Activated CD4-positive, CD25-positive, alpha-beta regulatory T cell (primary cell): Measurements from ENCODE around the gene OBP2B.
"Not testable (repeated sequence)": the region's sequence is repeated elsewhere in the genome, so short reads cannot be mapped to it uniquely, and the experiment has no call there.

Experiments used
- DNase-seq, 4 experiments: peaks; one replicate each; lab custom pipeline; 2025; lab: John Stamatoyannopoulos, UW

The OBP2B gene

DNA sequence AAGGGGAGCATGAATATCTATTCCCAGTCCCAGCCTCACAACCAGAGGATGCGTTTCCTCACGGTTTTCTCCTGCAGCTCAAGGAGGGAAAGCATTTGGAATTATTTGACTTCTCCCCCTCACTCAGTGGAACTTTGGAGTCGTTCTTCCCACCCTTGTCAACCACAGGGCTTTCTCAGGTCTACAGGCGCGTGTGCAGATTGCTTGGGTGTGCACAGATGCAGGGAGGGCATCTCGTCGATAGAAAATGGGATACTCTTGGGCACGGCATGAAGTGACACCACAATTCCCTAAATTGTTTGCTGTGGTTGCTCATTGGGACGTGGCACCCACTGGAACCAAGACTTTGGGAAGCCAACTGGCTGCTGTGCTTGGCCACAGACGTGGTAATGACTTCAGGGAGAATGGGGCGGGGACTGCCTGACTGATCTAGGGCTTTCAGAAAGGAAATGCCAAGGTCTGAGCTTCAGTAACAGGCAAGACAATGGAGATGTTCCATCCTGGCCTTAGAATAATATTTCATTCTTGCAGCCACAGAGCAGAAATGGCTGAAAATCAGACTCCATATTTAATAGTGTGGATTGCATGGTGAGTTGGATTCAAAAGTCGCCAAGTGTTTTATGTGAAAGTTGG lies 12.2 kb upstream of the OBP2B start:
- DNase-seq = no peak

DNA sequence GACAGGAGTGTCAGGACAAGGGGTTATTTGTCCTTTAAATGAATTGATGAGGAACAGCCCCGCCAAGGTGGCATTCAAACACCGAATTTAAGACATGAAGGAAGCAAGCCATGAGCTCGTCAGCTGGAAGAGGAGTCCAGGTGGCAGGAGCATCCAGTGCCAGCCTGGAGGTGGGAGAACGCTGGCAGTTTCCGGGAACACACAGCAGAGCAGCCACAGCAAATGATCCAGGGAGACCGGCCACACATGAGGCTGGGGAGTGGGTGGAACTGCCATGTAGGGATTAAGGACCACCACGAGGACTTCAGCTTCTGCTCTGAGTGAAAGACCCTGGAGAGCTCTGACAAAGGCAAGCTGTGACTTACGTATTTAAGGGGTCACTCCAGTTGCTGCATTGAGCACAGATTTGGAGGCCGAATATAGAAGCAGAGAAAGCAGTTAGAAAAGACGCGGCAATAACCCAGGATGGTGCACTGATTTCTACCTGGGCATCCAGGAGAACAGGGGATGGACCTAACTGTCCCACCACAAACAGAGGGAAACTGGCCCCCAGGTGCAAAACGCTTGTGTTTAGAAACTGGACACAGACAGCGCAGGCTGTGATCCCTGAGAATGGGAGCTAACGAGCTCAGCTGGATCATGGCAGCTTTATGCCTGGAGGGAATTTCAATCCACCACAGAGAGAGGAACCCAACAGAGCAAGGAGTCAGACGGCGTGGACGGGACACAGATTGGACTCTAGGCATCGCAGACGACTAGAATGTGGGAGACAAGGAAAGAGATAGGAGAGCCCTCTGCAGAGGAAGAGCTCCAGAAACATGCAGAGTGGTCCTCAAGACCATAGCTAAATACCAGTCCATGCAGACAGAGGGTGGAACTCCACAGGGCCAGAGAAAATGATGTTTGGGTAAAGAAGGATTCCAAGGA lies 9.3 kb upstream of the OBP2B start:
- DNase-seq = not testable (repeated sequence)

DNA sequence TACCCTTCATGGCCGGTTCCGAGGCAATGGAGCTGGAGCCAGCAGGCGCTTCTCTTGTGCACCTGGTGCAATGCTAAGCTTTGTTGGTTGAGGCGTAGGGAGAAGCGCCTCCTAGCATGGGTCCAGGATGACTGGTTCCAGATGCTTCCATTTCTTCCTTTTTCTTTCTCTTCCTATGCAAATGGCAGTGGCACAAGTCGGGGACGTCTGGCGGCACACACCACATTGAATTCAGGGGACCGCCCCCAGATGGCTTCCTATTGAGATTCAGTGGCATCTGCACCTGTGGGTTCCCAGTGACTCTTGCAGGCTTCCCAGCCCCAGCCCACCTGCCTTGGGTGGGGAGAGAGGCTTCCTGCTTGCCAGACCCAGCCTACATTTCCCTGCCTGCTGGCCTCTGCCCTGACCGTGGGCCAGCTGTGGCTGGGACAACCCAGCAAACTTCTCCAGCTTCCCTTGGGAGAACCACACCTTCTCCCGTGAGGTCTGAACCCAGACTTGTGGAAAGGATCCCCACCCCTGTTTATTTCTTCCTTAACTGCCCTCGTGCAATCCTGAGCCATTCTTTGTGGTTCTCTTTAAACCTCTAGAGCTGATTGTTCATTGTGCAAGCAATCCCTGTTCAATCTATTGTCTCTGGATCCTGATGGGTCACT lies 8.4 kb upstream of the OBP2B start:
- DNase-seq = not testable (repeated sequence)

DNA sequence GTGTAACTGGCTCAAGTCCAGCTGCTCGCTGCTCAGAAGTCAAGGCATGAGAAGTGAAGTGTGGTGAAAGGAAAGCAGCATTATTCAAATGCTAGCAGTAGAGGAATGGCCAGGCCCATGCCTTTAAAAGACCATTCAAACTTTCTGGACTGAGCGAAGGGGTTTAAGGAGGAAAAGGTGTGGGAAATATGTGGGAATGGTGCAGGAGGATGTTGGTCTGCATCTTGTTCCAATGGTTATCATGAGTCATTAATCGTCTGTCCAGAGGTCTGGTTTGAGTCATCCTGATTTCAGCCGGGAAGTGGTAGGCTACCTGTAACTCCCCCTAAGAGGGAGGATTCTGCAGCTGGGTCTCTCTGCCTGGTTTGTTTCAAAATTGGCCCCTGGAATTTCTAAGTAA lies 5.2 kb upstream of the OBP2B start:
- not testable (repeated sequence) for DNase-seq

DNA sequence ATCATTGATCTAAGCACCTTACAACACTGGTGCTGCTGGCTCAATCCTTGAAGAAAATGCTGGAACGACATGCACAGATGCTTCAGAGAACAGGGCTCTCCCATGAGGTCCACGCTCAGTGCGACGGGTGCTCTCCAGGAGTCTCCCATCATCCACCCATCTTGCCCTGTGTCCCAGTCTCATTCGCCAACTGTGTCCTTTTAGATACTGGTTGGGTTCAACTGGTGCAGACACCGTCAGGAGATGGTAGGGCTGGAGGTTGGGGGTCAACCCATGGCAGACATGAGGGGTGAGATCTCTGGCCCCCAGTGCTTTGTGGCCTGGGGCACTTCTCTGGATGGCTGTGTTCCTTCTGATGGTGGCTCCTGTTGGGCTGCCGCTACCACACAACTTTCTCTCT lies 1.6 kb upstream of the OBP2B start:
- no peak for DNase-seq

DNA sequence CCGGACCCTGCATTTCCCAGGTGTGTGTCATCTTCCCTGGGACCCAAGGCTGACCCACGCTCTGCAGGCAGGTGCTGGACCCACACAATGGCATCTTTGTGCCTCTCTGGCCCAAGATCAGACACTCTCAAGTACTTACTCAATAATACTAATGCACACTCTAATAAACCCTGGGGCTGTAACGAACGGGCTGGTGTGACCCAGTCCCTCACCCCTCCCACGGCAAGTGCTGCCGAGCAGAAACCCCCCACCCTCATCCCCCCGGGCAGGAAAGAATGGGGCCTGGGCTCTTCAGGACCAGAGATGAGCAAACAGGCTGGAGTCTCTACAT lies 1.1 kb upstream of the OBP2B start:
- DNase-seq = no peak

DNA sequence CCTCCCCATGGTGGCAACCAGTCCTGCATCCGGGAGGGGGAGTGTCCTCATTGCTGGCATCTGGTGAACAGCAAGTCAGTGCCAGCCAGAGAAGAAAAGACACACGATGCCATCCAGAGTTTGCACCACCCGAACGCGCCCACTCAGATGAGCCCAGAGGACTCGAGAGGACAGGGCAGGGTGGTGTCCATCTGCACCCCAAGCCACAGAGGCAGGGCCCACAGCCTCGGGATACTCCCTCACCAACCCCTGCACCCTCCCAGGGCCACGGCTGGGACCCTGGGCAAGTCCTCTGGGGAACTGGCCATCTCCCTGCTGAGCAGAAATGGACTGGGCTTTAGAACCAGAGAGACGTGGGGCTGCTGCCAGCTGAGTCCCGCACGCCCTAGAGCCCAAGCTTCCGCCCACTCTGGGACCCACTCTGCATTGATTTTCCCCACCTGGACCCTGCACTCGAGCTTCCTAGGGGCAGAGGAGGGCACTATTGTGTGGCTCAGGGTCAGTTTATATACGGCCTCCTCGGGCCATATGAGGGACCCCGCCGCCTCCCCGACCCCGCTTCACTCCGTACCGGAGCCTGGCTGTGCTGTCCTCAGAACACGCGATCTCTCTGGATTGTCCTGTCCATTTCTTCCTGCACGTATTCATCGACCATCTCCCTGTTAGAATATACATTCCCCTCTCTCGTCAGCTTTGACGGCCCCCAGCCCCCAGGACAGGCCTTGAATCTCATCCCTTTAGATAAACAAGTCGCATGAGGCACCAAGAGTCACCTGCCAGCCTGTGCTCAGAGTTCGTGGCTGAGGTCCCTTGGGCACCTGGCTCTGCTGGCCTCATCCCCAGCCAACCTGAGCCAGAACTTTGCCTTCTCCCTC lies 514 bp upstream of the OBP2B start:
- DNase-seq = not testable (repeated sequence)

DNA sequence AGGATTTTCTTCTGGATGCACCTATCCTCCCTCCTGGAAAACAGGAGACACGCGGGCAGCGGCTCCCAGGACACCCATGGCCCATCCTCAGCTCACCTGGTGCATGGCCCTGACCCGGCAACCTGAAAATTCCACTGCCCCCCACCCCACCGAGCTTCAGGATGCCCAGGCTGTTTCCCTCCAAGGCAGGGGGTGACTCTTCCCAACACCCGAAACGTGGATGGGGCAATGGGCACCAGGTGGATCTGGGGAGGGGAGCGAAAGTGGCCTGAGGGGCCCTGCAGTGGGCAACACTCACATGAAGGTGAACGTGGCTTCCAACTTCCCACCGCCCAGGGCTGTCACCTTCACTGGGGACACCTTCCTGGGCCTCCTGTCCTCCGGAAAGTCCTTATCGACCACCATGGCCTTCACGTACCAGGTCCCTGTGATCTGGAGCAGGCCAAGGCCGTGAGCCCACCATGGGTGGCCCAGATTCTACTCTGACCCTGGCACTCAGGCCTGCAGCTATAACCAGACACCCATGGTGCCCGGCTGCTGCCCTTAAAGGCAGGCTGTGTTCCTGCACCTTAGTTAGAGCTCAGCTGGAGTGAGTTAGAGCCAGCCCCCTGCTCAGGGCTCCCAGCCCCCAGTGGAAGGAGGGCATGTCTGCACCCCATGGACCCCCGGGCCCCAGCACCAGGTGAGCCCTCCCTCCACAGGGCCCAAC lies 725 bp downstream of the OBP2B start:
- DNase-seq = not testable (repeated sequence)

DNA sequence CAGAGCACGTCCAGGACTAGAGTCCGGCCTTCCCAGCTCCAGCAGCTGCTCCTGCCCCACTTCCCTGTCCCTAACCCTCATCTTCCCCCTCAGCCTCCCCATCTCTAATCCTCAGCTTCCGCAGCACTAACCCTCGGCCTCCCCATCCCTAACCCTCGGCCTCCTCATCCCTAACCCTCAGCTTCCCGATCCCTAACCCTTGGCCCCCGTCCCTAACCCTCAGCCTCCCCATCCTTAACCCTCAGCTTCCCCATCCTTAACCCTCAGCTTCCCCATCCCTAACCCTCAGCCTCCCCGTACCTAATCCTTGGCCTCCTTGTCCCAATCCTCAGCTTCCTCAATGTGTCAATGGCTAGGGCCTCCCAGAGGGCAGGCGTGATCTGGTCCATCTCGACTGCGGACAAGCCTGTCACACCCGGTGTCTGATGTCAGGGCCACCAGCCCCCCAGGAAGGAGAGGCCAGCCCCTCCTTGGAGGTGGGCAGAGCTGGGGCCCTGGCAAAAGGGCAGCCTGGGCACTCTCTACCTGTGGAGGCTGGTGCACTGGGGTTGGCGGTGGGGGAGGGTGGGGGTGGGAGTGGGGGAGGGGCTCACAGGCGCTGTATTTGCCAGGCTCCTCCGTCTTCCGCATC lies 1.4 kb downstream of the OBP2B start:
- DNase-seq = no peak

DNA sequence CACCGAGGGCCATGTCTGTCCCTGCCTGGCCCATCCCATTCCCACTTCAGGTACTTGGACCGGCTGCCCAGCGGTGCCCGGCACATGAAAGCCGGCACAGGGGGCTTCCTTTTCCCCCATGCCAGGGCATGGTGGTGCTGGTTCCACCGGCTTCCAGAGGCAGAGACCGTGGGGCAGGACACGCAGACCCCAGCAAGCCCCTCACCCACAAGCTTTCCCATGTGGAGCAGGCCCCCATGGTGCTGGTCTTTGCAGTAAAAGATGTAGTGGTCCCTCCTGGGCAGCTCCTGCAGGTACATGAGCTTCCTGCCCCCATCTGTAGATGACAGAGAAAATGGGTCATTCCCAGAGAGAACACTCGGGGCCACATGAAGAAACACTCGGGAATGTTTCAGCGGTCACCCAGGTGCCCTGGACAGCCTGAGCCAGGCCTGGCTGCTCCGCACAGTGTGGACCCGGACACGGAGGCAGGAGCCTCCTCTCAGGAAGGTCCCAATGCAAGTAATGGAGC lies 2.0 kb downstream of the OBP2B start:
- DNase-seq = no peak

DNA sequence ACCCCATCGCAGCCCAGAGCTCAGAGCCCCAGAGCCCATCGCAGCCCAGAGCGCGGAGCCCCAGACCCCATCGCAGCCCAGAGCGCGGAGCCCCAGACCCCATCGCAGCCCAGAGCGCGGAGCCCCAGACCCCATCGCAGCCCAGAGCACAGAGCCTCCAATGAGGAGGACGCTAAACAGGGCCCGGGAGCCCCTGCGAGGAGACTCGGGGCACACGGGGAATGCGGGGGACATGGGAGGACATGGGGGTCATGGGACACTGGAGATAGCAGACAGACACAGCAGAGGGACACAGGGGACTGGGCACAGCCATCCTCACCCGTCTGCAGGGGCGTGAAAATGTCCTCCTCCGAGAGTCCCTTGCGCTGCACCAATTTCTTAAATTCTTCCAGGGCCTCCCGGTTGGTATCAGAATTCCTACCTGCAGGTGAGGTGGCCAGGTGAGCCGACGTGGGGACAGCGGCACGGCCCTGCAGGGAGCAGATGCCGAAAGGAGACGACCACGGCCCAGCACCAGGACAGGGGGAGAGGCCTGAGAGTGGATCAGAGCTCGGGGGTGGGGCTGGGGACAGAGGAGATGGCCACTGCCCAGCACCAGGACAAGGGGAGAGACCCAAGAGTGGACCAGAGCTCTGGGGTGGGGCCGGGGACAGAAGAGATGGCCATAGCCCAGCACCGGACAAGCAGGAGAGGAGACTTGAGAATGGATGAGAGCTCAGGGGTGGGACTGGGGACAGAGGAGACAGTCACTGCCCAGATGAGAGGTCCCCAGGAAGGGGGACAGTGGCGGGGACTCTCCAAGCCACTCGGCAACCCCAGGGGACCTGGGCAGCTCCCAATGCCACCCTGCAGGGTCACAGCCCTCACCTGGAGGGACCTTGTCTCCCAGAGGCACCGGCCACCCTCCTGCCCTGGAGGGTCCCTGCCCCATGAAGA lies 2.8 kb downstream of the OBP2B start:
- no peak for DNase-seq

DNA sequence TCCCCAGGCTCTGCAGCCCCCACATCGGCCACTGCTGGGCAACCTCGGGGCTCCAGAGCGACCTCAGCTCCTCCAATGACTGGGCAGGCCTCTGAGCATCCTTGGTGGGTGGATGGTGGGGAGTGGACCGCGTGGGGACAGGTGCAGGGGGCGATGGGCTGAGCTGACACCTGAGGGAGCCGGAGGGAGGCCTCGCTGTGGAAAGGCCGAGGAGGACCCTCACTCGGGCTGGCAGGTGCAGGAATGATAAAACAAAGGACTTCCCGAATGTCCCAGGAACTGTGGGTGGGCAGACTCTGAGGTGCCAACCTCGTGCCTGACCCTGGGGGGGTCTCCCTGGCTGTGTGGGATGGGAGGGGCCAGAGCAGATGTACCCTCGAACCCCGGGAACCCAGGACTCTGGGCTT lies 3.6 kb downstream of the OBP2B start:
- not testable (repeated sequence) for DNase-seq

DNA sequence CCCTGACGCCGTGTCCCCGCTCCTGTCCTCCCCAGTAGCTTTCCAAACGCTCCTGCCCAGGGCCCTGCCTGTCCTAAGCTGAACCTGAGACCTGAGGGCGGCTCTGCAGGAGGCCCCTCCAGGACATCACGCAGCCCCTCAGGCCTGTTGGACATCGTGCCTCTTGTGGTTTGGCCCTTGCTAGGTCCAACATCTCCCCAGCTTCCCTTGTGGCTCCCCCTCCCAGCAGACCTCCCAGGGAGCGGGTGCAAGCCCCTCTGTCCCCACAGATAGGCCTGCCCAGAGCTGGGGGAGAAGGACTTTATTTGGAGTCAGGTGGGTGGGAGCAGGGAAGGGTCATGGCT lies 4.1 kb downstream of the OBP2B start:
- no peak for DNase-seq

DNA sequence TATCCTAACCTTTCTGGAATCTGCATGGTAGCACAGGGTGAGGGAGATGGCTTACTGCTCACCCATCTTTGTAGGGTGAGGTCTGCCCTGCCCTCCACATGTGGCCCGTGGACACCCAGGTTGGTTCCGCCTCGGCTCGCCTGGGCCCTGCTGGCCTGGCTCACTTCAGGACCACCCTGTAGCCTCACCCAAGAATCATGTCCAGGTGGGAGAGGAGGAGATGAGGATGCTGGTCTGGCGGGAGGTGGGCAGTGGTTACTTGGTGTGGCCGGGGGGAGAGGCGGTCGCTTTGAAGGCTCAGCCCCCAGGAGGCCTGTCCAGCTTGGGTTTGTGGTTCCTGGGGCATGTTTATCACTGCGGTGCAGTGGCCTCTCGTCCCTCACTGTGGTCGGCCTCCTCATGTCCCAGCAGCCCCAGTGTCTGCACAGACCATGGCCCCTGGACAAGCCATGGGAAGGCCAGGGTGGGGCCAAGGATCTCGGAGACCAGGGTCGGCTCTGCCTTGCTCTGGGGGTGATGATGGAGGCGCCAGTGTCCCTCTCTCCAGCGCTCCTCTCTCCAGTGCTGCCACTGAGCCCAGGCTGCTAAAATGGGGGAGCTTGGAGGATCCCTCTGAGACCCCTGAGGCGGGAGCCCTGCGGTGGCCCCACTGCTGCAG lies 4.6 kb downstream of the OBP2B start:
- DNase-seq = no peak

DNA sequence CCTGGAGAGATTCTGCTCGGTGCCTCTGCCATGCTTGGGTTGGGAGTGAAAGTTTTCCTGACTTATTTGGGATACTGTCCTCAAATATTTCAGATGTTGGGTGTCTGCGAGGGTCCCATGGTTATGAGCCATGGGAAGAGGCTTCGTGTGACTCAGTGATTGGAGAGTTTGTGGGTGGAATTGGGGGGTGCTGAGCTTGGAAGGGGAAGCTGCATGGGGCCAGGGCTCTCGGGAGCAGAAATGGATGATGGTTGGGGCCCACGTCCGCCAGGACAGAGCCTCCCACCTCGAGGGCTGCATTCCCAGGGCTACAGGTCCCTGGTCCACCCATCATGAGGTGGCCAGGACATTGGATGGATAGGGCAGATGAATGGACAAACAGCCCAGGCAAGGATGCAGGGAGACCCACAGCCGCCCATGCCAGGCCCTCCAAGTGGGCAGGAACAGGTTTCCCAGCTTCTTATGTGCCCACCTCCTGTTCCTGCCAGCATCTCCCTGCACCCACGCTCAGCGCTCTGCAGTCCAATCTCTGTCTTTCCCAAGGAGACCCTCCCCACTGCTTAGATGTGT lies 5.5 kb downstream of the OBP2B start:
- no peak for DNase-seq

DNA sequence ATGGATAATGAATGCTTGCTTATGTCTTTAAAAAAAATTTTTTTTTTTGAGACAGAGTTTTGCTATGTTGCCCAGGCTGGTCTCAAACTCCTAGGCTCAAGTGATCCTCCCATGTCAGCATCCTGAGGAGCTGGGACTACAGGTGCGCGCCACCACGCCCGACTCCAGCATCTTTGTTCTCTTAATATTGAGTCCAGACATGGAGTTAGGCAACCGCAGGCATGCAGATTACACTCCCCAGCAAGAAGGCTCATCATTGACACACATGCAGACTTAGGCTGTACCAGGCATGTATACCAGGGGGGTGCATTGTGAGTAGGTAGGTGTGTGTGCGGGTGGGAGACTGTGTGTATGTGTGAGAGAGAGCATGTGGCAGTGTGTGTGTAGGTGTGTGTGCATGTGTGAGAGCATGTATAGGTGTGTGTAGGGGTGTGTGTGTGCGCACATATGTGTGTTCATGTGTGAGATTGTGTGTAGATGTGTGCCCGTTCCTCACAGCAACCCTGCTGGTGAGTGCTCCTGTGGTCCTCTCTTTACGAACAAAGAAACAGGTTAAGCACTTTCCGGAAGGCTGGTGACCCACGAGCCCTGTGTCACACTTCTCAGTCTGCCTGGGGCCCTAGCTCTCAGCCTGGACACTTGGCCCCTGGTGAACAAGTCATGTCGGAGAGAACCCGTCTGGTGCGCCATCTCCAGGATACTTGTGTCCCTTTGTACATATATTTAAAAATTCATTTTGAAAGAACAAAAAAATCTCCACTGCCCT lies 6.2 kb downstream of the OBP2B start:
- DNase-seq = no peak

DNA sequence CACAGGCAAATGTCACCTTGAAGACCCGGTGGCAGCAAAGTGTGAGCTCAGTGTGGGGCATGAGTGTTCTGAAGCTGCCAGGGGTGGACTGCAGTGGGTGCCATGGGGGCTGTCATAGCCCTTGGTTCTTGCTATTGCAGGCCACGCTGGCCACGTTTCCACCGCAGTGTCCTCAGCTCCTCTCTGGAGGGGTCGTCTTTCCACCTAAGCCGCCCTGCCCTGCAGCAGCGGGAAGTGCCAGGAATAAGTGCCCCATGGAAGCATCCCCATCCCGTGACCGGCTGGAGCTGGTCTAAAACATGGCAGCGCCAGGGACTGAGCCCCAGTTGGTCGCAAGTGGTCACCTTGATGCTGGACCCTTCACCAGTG lies 6.9 kb downstream of the OBP2B start:
- DNase-seq = no peak
